ENCODE measurements around the gene PON2.

- no peak for TF ChIP-seq CTCF (IDR thresholded peaks at IDR 0.05; ENCODE audit: control extremely low read depth in 1 of 3, insufficient read depth in 1 of 3, low read depth in 1 of 3, low read length in 3 of 3)
- TF ChIP-seq JUN (IDR thresholded peaks at IDR 0.05; ENCODE audit: low read depth, low read length) = no peak
- no peak for TF ChIP-seq POLR2AphosphoS5 (IDR thresholded peaks at IDR 0.05; ENCODE audit: low read depth, low read length)
- TF ChIP-seq JUND (IDR thresholded peaks at IDR 0.05; ENCODE audit: low read length) = no peak
- TF ChIP-seq GABPA (IDR thresholded peaks at IDR 0.05; ENCODE audit: borderline replicate concordance, insufficient read depth, low read length) = no peak
- TF ChIP-seq SRF (IDR thresholded peaks at IDR 0.05; ENCODE audit: low read depth, low read length) = no peak
- no peak for TF ChIP-seq CEBPB (IDR thresholded peaks at IDR 0.05; ENCODE audit: low read depth, low read length)
- TF ChIP-seq CREB1 (IDR thresholded peaks at IDR 0.05) = no peak
- no peak for TF ChIP-seq EZH2 (IDR thresholded peaks at IDR 0.05; ENCODE audit: low read depth, low read length, severe bottlenecking)
These were observed 13.6 kb downstream of the PON2 start for GRCh38 chr7:95421000-95421846.
